IMR-90 (cell line): ENCODE measurements around the gene MPP1.

ENCODE experiments used
- BHLHE40 ChIP-seq: fragments of 150-350 bp; IDR thresholded peaks from 2 replicates; pipeline ENCODE4 v1.6.1; 2016; ENCODE audit warnings: mild to moderate bottlenecking, low read depth, low read length
- CEBPB ChIP-seq: IDR thresholded peaks from 2 replicates; pipeline ENCODE4 v1.6.1; 2012; ENCODE audit warnings: low read depth, low read length, improper control_type of control experiment
- CTCF ChIP-seq: conservative IDR thresholded peaks from 2 replicates; pipeline ENCODE4 v1.5.1; 2012; ENCODE audit warnings: mild to moderate bottlenecking, low read depth, low read length, improper control_type of control experiment
- ELK1 ChIP-seq: fragments of 150-350 bp; IDR thresholded peaks from 2 replicates; pipeline ENCODE4 v1.6.1; 2016; ENCODE audit warnings: low read depth, mild to moderate bottlenecking, low read length, moderate library complexity, borderline replicate concordance
- FOS ChIP-seq: fragments of 150-350 bp; IDR thresholded peaks from 2 replicates; pipeline ENCODE4 v1.6.1; 2016; ENCODE audit warnings: low read depth, low read length
- MAFK ChIP-seq: IDR thresholded peaks from 2 replicates; pipeline ENCODE4 v1.6.1; 2012; ENCODE audit warnings: low read depth, low read length, improper control_type of control experiment
- MXI1 ChIP-seq: IDR thresholded peaks from 2 replicates; pipeline ENCODE4 v1.6.1; 2012; ENCODE audit warnings: low read depth, mild to moderate bottlenecking, low read length, moderate library complexity, borderline replicate concordance
- POLR2A ChIP-seq: IDR thresholded peaks from 2 replicates; pipeline ENCODE4 v1.6.1; 2012; ENCODE audit warnings: mild to moderate bottlenecking, low read depth, low read length
- RAD21 ChIP-seq: IDR thresholded peaks from 2 replicates; pipeline ENCODE4 v1.6.1; 2012; ENCODE audit warnings: low read length, improper control_type of control experiment
- RCOR1 ChIP-seq: IDR thresholded peaks from 2 replicates; pipeline ENCODE4 v1.6.1; 2012; ENCODE audit warnings: mild to moderate bottlenecking, low read length, improper control_type of control experiment; ENCODE audit not compliant: insufficient replicate concordance
- RFX5 ChIP-seq: IDR thresholded peaks from 2 replicates; pipeline ENCODE4 v1.8.0; 2012; ENCODE audit warnings: low read depth, mild to moderate bottlenecking, low read length, moderate library complexity
- SMC3 ChIP-seq: fragments of 150-350 bp; IDR thresholded peaks from 2 replicates; pipeline ENCODE4 v1.6.1; 2016; ENCODE audit warnings: low read depth, mild to moderate bottlenecking, antibody characterized with exemption, low read length, moderate library complexity

GRCh38 chrX:154836163-154836562 lies 30.9 kb upstream of the MPP1 start:
- TF ChIP-seq RCOR1 (no peak), POLR2A (no peak), CTCF (no peak), CEBPB (no peak), ELK1 (no peak), MAFK (no peak), SMC3 (no peak), RFX5 (no peak), RAD21 (no peak), FOS (no peak), MXI1 (no peak), BHLHE40 (no peak)
